Stimulated activated CD8-positive, alpha-beta memory T cell treated with anti-CD3 and anti-CD28 coated beads, Interleukin-15, amount 100 ng/mL, for 24 hours (primary cell): ENCODE results near the gene DPPA2.
"Not testable (repeated sequence)": the region's sequence is repeated elsewhere in the genome, so short reads cannot be mapped to it uniquely, and the experiment has no call there.

Experiments used
- DNase-seq: peaks from one replicate; pipeline ENCODE4 v3.0.0-alpha.2; 2020; ENCODE audit warnings: low read depth

The DPPA2 gene, protein sequence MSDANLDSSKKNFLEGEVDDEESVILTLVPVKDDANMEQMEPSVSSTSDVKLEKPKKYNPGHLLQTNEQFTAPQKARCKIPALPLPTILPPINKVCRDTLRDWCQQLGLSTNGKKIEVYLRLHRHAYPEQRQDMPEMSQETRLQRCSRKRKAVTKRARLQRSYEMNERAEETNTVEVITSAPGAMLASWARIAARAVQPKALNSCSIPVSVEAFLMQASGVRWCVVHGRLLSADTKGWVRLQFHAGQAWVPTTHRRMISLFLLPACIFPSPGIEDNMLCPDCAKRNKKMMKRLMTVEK

GRCh38 chr3:109316162-109316730 is at the start of gene DPPA2:
DPPA2 (minus strand) TSS chr3:109316517; CDS start chr3:109314542, 1,975 bp downstream.
- DNase-seq = no peak

- DNase-seq = no peak
Observed at GRCh38 chr3:109364088-109364487, 47.8 kb upstream of the DPPA2 start.

GRCh38 chr3:109363634-109364033 is 47.3 kb upstream of the DPPA2 start:
- no peak for DNase-seq

- no peak for DNase-seq
Observed at GRCh38 chr3:109362823-109363222, 46.5 kb upstream of the DPPA2 start.

DNA sequence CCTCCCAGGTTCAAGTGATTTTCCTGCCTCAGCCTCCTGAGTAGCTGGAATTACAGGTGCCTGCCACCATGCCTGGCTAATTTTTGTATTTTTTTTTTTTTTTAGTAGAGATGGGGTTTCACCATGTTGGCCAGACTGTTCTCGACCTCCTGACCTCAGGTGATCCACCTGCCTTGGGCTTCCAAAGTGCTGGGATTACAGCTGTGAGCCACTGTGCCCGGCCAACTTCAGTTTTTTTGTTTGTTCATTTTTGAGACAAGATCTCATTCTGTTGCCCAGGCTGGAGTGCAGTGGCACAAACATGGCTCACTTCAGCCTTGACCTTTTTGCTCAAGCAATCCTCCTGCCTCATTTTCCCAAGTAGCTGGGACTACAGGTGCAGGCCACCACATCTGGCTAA is 42.5 kb upstream of the DPPA2 start:
- DNase-seq = not testable (repeated sequence)

GRCh38 chr3:109356442-109357155 is 40.3 kb upstream of the DPPA2 start:
- no peak for DNase-seq

DNA sequence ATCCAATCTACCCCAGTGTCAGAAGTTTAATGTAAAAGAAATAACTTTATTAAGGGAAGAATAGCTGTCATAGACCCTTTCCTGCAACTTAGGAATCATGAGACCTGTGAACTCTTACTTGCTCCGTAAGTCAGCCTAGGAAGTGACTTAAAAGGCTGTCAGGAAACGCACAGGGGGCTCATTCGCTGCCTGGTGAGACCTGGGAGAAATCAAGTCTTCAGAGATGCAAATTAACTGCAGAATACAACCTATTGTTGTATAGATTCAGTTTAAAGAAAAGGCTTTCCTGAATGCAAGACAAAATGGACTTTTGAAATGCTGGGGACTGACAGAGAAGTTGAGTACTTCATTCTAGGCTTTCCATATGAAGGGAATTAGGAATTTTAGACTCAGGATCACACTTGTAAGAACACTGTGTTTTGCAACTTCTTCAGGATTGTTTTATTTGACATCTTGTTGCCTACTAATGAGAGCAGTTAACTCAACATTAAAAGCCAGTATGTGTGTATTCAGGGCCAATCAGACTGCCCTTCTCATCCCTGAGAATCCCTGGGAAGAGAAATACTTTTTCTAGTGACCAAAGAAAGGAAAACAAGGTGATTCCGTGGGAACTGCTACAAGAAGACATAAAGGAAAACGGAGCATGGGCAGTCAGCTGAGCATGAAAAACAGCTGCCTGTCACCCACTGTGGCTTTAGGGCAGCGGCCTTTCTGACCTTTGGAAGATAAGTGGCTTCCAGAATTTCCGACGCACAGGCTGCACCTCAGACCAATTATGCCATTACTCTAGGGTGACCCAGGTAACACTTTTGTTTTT is 39.5 kb upstream of the DPPA2 start:
- DNase-seq = no peak

DNA sequence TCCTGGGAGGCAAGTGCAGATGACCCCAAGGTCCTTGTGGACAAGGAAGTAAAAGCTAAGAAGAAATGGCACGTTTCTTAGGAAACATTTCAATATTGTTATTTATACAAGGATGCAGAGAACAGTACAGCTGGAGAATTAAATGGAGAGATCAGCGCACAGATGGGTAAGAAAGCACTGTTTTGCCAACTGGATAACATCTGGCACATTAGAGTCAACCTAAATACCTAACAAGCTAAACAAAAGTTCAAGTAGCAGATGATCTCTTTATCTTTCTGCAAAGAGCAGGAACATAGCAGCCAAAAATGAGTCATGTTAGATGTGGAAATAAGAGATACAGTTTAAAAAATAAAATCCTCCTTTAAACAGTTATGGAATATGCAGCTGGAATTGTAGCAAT is 36.7 kb upstream of the DPPA2 start:
- no peak for DNase-seq

- DNase-seq = no peak
Observed at GRCh38 chr3:109351231-109351630, 34.9 kb upstream of the DPPA2 start.

GRCh38 chr3:109346770-109347295 is 30.5 kb upstream of the DPPA2 start:
- no peak for DNase-seq

DNA sequence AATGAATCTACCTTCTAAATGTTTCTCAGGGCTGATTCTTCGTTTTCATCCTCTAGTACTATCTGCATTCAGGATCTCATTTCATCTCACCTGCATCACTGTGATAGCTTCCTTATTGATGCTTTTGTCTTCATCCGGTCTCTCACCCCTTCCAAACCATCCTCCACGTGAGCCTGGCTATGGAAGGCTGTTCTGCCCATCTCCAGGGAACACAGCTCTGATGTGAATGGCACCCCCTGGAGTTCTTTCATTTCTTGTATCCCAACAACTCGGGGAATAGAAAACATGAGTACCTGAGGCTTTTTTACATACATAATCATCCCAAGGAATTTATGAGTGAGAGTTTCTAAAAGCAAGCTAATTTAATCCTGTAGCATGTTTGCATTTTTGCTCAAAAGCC is 29.8 kb upstream of the DPPA2 start:
- DNase-seq = no peak

GRCh38 chr3:109339714-109340648 is 23.7 kb upstream of the DPPA2 start:
- DNase-seq = no peak

DNA sequence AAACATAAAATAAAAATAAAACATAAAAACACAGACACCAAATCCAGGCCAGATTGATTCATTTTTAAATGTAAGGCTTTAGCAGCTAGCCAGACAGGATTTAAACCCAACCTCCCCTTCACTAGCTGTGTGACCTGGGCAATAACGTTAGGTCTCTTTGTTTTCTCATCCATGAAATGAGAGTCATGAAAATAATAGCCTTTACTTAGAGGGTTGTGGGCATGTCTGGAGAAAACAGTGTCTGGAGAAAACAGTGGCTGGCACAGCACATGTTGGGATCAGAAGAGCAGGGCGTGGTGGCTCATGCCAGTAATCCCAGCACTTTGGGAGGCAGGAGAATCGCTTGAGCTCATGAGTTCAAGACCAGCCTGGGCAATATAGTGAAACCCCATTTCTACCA is 22.9 kb upstream of the DPPA2 start:
- no peak for DNase-seq

DNA sequence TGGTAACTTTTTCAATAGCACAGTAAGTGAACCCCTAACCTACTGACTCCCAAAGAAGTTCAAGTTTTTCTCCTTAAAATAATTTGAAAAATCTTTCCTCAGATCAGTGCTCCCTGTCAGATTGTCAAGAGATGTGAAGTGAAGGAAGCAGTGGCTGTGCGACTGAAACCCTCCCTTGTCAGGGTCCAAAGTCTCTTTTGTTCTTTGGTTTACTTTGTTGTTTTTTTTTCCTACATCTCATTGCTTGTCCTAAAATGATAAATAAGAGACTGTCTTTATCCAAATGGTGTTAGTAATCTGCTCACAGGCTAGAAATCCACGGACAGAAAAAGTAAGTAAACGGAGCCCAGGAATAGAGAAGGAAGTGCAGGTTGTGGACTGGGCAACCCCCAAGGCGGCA is 22.0 kb upstream of the DPPA2 start:
- no peak for DNase-seq

GRCh38 chr3:109337393-109337792 is 21.1 kb upstream of the DPPA2 start, which contains the start of gene DPPA4:
DPPA4 (minus strand) TSS chr3:109337546; CDS start chr3:109337517, 29 bp downstream.
- DNase-seq = no peak

DNA sequence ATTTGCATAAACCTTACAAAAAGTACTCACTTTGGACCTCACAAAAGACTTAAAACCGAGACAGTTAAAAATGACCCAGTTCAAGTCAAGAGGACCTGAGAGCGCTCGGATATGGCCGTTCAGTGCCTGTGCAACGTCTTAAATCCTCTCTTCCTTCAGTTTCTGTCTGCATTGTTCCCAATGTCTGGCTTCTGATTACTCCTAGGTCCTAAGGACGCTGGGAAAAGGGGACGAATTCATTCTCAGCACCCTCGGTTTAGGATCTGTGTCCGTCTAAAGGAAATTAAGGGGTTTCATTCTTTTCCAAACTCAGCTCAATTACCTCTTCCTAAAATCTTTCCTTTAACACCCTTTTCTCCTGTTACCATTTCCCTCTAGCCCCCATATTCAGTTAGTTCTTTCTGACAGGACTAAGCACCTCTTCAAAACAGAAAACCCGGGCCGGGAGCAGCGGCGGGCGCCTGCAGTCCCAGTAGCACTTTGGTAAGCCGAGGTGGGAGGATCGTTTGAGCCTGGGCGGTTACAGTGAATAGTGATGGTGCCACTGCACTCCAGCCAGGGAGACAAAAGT is 20.1 kb upstream of the DPPA2 start:
- DNase-seq = no peak

DNA sequence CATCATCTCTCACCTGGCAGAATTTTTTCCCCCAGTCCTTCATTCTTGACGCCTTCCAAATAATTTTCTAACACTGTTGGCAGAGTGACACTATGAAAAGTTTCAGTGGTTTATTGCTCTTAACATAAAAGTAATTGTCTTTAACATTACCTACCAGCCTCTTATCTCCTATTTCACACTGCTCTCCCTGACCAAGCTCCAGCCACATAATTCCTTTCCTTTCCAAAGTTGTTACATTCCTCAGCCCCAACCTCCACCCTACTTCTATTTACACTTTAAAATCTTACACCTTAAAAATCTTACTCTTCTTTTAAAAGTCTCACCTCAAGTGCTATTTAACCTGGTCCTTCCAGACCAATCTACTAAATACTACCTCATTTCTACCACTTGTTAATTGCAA is 18.3 kb upstream of the DPPA2 start:
- DNase-seq = no peak

DNA sequence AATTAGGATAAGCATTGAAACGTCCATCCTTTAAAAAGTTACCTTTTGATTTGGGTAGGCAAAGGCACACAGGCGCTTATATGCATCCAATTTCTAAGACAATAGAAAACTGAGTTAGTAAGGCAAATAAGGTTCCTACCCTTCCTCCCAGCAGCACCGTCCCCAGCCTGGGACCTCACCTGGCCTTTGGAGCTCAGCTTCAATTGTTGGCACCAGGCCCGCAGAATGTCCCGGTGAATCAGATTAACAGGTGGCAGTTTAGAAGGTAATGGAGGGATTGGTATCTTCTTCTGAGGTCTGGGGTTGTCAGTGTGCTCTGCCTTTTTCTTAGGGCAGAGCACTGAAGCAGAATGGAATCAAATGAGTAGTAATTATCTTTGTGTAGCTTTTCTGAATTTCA is 15.4 kb upstream of the DPPA2 start:
- DNase-seq = no peak

- no peak for DNase-seq
Observed at GRCh38 chr3:109330405-109330804, 14.1 kb upstream of the DPPA2 start.

DNA sequence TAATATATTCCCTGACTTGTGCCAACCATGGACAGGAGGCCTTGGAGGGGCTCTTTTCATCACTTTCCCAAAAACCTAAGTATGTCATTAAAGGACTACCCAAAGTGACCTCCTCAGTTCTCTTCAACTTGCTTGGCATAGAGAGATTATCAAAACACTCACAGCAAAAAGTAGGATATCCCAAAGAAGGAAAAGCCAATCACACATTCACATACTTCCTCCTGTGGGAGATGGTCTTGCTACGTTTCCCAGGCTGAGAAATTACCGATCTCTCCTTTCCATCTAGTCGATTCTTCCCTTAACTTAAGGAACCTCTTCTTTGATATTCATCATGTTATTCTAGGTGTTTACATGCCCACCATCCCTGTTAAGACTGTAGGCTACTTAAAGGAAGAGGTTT is 11.9 kb upstream of the DPPA2 start:
- DNase-seq = no peak

GRCh38 chr3:109325657-109326056 is 9.3 kb upstream of the DPPA2 start:
- DNase-seq = no peak
